ENCODE measurements around the gene SUGCT.

The SUGCT gene

GRCh38 chr7:40419806-40420205 is 285.0 kb downstream of the SUGCT start:
- no peak for DNase-seq

- DNase-seq: no peak
Measured at GRCh38 chr7:40421433-40421832, 286.6 kb downstream of the SUGCT start.

- no peak for DNase-seq
Measured at GRCh38 chr7:40425696-40426095, 290.9 kb downstream of the SUGCT start.

GRCh38 chr7:40428421-40428820 is 293.6 kb downstream of the SUGCT start:
- DNase-seq: no peak

DNA sequence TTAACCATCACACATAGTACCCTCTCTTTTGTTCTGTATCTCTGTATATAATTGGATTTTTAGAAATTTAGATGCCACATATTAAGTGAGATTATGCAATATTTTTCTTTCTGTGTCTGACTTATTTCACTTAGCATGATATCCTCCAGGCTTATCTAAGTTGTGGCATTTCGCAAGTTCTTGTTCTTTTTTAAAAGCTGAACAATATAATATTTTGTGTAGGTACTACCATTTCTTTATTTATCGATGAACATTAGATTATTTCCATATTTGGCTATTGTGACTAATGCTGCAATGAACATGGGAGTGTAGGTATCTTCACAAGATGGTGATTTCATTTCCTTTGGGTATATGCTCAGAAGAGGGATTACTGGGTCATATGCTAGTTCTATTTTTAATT is 295.0 kb downstream of the SUGCT start:
- DNase-seq: no peak

GRCh38 chr7:40432046-40432445 is 297.2 kb downstream of the SUGCT start:
- no peak for DNase-seq

- no peak for DNase-seq
Measured at GRCh38 chr7:40436710-40437109, 301.9 kb downstream of the SUGCT start.

GRCh38 chr7:40437498-40437897 is 302.7 kb downstream of the SUGCT start:
- DNase-seq: no peak

- no peak for DNase-seq
Measured at GRCh38 chr7:40437936-40438634, 303.3 kb downstream of the SUGCT start.

- DNase-seq: no peak
Measured at GRCh38 chr7:40439686-40440085, 304.9 kb downstream of the SUGCT start.

DNA sequence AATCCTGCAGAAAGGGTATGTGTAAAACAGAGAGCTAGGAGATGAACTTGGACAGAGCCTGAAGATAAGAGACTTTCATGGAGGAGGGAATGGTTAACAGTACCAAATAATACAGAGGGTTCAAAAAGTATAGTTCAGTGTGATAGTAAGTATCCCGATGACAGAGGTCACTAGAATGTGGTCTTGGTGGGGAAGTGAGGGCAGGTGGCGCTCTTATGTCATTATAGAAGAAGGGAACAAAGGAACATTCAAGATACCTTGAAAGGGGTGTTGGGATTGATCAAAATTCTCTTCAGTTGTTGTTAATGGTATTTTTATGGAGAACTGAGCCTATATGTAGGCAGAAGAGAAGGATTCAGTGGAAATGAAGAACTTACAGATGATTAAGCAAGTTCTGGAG is 312.5 kb downstream of the SUGCT start:
- no peak for DNase-seq

- DNase-seq: no peak
Measured at GRCh38 chr7:40455485-40455884, 320.7 kb downstream of the SUGCT start.

DNA sequence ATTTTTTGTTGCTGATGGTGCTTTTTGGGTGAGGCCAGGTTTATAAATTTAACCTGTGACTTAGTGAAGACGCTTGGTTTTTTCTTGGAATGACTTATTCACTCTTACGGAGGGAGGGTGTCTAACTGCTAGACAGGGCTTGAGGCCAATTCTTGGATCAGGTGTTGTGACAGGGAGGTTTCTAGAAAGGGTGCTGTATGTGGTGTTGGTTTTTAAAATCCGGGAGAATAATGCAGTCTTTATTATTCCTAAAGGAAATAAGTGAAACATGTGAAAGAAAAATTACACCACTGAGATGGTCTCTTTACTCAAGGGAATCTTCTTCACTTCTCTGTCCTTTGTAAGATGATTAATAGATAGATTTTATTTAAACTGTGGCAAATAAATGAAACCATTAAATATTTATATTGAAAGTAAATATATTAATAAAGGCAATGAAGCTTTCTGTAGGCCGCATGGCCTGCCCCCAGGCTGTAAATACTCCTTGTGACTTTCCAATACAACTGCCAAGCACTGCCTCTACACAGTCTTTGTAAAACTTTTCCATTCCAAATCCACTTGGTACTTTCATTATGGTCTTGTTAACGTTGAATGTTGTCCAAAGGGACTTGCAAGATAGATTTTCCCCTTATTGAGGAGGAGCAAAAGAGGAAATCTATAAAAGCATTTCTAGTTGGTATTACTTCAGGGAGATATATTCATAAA is 323.1 kb downstream of the SUGCT start:
- DNase-seq: no peak

GRCh38 chr7:40463446-40463845 is 328.6 kb downstream of the SUGCT start:
- no peak for DNase-seq

DNA sequence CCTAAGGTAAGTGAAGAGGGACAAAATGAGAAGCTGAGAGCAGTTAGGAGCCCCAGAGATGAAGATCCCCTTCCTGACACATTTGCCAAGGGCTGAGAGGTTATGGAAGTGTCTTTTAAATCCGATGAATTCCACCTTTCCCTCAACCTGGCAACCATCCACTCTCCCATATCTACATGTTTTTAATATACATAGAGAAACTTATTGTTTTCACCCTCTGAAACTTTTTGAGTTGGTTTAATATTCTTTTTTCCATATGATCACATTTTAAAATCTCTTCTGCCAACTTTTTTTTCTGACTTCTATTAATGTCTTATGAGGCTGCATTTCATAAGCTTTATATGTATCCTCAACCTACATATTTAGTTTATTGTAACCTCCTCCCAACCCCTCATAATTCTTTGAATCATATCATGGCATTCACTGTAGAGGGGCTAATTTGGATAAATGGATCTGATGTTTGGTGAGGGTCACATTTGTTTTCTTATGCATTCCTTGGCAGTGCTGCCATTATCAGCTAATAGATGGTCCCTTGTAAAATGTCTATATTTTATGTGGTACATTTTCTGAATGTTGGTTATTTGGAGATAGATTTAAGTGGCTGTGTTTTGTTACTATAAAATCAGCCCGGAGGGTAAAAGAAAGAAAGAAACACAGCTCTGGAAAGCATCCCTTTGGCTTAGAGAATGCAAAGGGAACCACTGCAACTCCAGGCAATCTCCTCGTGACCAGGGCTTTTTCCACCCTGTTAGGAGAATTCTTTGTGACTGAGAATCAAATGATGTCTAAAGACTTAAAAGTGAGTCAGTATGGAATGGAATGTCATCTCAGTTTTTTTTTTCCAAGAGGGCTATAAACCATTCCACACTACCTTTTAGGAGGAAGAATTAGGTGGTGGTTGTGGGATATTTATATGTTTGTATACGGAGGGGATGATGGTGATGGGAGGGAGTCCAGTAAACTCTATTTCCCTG is 334.4 kb downstream of the SUGCT start:
- no peak for DNase-seq

DNA sequence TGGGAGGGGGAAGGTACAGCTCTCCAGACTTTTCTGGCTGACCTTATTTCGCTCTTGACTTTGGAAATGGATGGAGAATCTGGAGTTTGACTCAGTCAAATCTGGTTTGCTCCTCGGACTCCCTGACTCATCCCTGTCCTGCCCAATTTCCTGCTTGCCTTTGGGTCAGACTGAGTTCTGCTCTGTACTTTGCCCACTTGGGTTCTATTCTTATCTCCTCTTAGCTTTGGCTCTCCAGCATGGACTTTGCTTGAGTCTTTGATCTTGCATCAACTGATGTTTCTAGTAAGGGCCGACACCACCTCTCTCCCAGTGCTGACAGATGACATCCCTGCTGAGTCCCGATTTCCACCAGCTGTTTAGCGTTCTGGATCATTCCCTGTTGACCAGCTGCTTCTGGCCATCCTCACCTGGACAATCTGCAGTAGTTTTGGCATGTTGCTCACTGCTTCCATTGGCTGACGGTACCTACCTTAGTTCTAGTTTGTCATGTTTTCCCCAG is 335.3 kb downstream of the SUGCT start:
- DNase-seq: no peak

DNA sequence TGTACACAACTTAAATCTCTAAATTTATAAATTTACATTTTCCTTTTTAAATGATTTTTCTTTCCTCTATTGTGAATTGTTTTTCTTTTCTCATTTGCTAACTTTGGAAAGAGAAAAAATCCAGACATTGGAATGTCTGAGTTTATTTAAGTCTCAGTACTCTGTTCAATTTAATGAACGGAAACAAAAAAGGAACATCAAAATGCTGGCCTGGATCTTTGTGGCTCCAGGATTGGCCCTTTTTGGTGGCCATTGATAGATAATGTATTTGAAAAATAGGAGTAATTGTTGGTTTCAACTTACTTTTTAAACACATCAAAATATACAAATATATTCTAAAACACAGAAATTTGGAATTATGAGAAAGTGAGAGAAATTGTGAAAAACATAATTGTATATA is 336.0 kb downstream of the SUGCT start:
- no peak for DNase-seq

DNA sequence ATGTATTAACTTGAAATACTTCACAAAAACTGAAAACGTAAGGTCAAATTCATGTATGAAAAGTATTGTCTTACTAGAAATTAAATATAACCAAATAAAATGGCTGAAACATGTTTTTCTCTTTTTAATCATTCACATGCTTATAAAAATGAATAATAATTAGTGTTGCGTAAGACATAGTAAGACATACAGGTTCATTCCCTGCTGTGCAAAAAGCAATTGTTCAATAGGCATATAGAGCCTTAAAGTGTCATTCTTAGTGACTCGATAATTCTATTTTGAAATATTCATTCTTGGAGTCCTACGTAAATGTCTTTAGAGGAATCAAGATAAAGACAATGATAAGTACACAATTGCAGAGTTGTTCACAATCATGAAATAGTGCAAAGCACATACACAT is 337.1 kb downstream of the SUGCT start:
- no peak for DNase-seq

DNA sequence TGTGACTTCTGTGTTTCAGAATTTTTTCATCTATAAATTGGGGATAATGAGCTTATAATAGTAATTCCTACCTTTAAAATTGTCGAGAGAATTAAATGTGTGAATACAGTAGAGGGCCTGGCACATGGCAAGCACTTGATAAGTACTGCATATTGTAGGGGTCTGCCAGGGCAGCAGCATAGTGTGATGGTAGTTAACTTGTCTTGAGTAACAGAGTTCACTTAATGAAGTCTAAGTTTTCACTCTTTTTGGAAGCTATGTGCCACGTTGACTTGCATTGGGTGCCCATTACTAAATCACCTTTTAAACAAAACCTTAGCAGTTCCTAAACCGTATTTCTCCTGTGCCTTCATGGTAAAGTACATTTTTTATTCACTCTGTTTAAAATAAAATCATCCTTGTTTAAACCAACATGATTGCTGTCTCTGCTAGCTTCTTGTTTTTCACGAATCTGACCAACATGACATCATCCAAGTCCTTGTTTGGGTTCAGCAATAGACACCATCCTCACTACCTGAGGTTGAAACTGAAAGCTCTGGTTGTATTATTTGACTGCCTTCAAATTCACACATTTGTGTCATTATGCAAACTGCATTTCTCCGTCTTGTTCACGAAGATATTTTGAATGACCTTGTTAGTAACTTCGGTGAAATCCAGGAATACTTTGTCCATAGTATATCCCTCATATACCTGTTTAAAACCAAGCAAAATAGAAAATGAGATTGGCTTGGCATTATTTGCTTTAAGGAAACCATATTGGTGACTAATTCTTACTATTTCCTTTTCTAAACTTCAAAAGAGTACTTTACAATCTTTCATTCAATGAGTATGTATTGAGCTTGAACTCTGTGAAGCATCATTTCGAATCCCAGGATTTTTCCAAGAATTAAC is 340.2 kb downstream of the SUGCT start:
- DNase-seq: no peak

- DNase-seq: no peak
Measured at GRCh38 chr7:40475681-40475982, 340.8 kb downstream of the SUGCT start.

DNA sequence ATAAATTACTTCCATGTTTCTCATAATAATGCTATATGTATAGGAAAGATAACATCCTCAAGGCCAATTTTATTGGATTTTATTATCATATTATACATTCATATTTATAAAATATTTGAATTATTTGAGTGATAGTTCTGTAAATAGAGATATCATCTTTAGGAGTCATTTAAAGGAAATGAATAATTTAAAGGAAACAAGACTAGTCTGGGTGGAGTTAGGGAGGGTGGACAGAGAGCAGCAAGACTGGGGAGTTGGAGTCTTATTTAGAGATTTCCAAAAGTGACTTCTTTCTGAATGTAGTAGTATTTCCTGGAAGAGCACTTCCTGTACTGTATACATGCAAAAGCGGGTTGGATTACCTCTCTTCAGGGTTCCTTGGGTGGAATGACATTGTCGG is 342.3 kb downstream of the SUGCT start:
- DNase-seq: no peak

DNA sequence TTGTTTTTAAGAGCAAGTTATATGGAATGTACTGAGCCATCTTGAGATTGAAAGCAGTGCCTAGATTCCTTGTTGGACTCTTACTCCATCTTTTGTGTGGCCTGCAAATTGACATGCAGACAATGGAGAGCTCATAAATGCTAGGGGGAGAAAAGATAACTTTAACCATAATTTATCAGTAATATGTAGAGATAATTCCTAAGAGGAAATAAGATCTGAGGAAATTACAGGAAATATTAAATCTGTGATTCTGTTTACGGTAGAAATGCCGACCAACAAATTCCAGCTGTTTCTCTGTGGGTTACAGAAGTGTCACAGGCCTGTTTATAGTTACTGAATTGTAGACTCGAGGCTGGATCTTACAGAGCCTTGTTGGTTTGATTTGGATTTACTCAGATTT is 348.0 kb downstream of the SUGCT start:
- no peak for DNase-seq

GRCh38 chr7:40483630-40484029 is 348.8 kb downstream of the SUGCT start:
- DNase-seq: no peak

Data from NCI-H146 (cell line).